WTC11 (cell line): Measurements from ENCODE around the gene NOXA1.

ENCODE experiments used
- ATF1 ChIP-seq: sonication (generic); formaldehyde crosslinking; IDR thresholded peaks from 2 replicates; pipeline ENCODE4 v1.8.1; 2023; ENCODE audit warnings: mild to moderate bottlenecking, moderate library complexity, missing genetic modification reagents
- CREM ChIP-seq: sonication (generic); formaldehyde crosslinking; IDR thresholded peaks from 2 replicates; pipeline ENCODE4 v1.8.1; 2022; ENCODE audit warnings: mild to moderate bottlenecking, missing genetic modification reagents, moderate library complexity
- MXD4 ChIP-seq: fragments of 250-450 bp; sonication (Bioruptor Pico); IDR thresholded peaks from 2 replicates; pipeline ENCODE4 v1.8.0; 2021; ENCODE audit warnings: mild to moderate bottlenecking, moderate library complexity, borderline replicate concordance
- NFE2L1 ChIP-seq: sonication (generic); formaldehyde crosslinking; IDR thresholded peaks from 2 replicates; pipeline ENCODE4 v1.8.1; 2023; ENCODE audit warnings: missing genetic modification reagents
- NFYB ChIP-seq: sonication (generic); formaldehyde crosslinking; conservative IDR thresholded peaks from 2 replicates; pipeline ENCODE4 v1.8.0; 2022; ENCODE audit warnings: low read depth, missing genetic modification reagents
- RORB ChIP-seq: fragments of 250-450 bp; sonication (Bioruptor Pico); IDR thresholded peaks from 2 replicates; pipeline ENCODE4 v1.9.0; 2021; ENCODE audit warnings: mild to moderate bottlenecking
- TEAD4 ChIP-seq: sonication (generic); formaldehyde crosslinking; IDR thresholded peaks from 2 replicates; pipeline ENCODE4 v1.8.0; 2022; ENCODE audit warnings: mild to moderate bottlenecking, missing genetic modification reagents
- ZNF219 ChIP-seq: sonication (generic); formaldehyde crosslinking; IDR thresholded peaks from 2 replicates; pipeline ENCODE4 v1.8.0; 2023; ENCODE audit warnings: missing genetic modification reagents, mild to moderate bottlenecking, borderline replicate concordance
- TF ChIP-seq, protein P1 (sequence below): fragments of 200-600 bp; IDR thresholded peaks from 2 replicates; pipeline ENCODE4 v1.8.0; 2022; ENCODE audit warnings: antibody characterized with exemption
- TF ChIP-seq, protein P2 (sequence below): sonication (generic); formaldehyde crosslinking; IDR thresholded peaks from 2 replicates; pipeline ENCODE4 v1.8.1; 2023; ENCODE audit warnings: mild to moderate bottlenecking, missing genetic modification reagents
- TF ChIP-seq, protein P3 (sequence below): sonication (generic); formaldehyde crosslinking; IDR thresholded peaks from 2 replicates; pipeline ENCODE4 v1.8.0; 2022; ENCODE audit warnings: mild to moderate bottlenecking, missing genetic modification reagents
- TF ChIP-seq, protein P4 (sequence below): sonication (generic); formaldehyde crosslinking; IDR thresholded peaks from 2 replicates; pipeline ENCODE4 v1.8.0; 2022; ENCODE audit warnings: mild to moderate bottlenecking, missing genetic modification reagents
- TF ChIP-seq, protein P5 (sequence below): sonication (generic); formaldehyde crosslinking; conservative IDR thresholded peaks from 2 replicates; pipeline ENCODE4 v1.8.1; 2022; ENCODE audit warnings: mild to moderate bottlenecking, missing genetic modification reagents

DNA sequence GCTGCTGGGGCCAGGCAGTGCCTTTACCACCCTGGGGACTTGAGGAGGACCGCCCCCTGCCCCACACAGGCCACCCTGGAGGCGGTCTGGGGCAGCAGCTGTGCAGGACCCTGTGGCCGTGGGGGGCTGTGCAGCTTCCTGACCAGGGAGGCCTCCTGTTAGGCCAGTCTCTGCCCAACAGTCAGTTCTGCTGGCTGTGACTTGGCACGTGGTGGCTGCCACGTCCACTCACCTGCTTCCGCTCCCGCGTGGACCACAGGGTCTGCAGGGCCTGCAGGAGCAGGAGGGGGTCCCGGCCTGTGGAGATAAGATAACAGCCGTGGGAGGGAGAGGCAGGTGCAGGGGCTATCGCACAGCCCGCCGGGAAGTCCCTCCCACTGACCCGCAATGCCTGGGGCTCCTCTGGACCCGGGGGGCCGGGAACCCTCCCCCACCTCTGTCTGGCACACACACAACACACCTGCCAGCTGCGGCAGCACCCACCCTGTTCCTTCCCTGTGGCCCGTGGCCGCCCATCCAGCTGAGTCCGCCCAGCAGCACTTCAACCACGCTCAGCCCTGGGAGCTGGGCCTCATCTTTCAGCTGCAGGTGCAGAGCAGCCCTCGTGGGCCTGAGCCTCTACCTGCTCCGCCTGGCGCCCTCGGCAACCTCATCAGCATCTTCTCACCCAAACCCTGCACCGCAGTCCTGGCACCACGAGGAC, 40.0 kb upstream of the NOXA1 start:
- TF ChIP-seq, protein P1, sequence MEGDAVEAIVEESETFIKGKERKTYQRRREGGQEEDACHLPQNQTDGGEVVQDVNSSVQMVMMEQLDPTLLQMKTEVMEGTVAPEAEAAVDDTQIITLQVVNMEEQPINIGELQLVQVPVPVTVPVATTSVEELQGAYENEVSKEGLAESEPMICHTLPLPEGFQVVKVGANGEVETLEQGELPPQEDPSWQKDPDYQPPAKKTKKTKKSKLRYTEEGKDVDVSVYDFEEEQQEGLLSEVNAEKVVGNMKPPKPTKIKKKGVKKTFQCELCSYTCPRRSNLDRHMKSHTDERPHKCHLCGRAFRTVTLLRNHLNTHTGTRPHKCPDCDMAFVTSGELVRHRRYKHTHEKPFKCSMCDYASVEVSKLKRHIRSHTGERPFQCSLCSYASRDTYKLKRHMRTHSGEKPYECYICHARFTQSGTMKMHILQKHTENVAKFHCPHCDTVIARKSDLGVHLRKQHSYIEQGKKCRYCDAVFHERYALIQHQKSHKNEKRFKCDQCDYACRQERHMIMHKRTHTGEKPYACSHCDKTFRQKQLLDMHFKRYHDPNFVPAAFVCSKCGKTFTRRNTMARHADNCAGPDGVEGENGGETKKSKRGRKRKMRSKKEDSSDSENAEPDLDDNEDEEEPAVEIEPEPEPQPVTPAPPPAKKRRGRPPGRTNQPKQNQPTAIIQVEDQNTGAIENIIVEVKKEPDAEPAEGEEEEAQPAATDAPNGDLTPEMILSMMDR, result no peak
- TF ChIP-seq, protein P2, sequence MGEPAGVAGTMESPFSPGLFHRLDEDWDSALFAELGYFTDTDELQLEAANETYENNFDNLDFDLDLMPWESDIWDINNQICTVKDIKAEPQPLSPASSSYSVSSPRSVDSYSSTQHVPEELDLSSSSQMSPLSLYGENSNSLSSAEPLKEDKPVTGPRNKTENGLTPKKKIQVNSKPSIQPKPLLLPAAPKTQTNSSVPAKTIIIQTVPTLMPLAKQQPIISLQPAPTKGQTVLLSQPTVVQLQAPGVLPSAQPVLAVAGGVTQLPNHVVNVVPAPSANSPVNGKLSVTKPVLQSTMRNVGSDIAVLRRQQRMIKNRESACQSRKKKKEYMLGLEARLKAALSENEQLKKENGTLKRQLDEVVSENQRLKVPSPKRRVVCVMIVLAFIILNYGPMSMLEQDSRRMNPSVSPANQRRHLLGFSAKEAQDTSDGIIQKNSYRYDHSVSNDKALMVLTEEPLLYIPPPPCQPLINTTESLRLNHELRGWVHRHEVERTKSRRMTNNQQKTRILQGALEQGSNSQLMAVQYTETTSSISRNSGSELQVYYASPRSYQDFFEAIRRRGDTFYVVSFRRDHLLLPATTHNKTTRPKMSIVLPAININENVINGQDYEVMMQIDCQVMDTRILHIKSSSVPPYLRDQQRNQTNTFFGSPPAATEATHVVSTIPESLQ, result no peak
- no peak for TF ChIP-seq ATF1 (CRISPR knock-in tag)
- TF ChIP-seq, protein P3, sequence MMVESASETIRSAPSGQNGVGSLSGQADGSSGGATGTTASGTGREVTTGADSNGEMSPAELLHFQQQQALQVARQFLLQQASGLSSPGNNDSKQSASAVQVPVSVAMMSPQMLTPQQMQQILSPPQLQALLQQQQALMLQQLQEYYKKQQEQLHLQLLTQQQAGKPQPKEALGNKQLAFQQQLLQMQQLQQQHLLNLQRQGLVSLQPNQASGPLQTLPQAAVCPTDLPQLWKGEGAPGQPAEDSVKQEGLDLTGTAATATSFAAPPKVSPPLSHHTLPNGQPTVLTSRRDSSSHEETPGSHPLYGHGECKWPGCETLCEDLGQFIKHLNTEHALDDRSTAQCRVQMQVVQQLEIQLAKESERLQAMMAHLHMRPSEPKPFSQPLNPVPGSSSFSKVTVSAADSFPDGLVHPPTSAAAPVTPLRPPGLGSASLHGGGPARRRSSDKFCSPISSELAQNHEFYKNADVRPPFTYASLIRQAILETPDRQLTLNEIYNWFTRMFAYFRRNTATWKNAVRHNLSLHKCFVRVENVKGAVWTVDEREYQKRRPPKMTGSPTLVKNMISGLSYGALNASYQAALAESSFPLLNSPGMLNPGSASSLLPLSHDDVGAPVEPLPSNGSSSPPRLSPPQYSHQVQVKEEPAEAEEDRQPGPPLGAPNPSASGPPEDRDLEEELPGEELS (CRISPR knock-in tag), result no peak
- no peak for TF ChIP-seq TEAD4 (CRISPR knock-in tag)
- no peak for TF ChIP-seq NFE2L1 (CRISPR knock-in tag)
- no peak for TF ChIP-seq NFYB (CRISPR knock-in tag)
- no peak for TF ChIP-seq ZNF219 (CRISPR knock-in tag)
- TF ChIP-seq MXD4 (CRISPR knock-in tag), result no peak
- TF ChIP-seq CREM (CRISPR knock-in tag), result no peak
- TF ChIP-seq RORB, result no peak
- TF ChIP-seq, protein P4, sequence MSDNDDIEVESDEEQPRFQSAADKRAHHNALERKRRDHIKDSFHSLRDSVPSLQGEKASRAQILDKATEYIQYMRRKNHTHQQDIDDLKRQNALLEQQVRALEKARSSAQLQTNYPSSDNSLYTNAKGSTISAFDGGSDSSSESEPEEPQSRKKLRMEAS, result no peak
- TF ChIP-seq, protein P5, sequence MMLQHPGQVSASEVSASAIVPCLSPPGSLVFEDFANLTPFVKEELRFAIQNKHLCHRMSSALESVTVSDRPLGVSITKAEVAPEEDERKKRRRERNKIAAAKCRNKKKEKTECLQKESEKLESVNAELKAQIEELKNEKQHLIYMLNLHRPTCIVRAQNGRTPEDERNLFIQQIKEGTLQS (CRISPR knock-in tag), result no peak
